HFF-Myc (cell line): ENCODE data around the gene GPR37.

ENCODE experiments used
- DNase-seq: peaks from one replicate; pipeline ENCODE4 v3.0.0-alpha.2; 2011; ENCODE audit warnings: low read depth; ENCODE audit errors: extremely low read depth
- H3K4me3 ChIP-seq: replicated peaks from 2 replicates; pipeline ENCODE4 v1.5.1; 2011; ENCODE audit warnings: low read depth, mild to moderate bottlenecking, control low read depth, low read length
- CTCF ChIP-seq: IDR thresholded peaks from 2 replicates; pipeline ENCODE4 v1.5.1; 2012; ENCODE audit warnings: mild to moderate bottlenecking, low read depth, low read length, control low read depth; ENCODE audit errors: missing control alignments

Gene GPR37

DNA sequence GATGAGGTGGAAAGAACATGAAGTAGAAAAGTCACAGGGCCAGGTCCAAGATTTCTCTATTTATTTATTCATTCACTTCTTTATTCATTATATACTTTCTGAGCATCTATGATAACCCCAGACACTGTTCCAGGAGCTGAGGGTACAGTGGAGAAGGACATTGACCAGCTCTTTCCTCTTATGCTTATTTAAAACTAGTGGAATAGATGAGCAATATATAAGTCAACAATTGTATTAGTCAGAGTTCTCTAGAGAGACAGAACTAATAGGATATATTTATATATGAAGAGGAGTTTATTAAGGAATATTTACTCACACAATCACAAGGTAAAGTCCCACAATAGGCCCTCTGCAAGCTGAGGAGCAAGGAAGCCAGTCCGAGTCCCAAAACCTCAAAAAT lies 15.0 kb upstream of the GPR37 start:
- DNase-seq, result no peak
- no peak overlapping the region for H3K4me3 ChIP-seq
- TF ChIP-seq CTCF, result no peak

DNA sequence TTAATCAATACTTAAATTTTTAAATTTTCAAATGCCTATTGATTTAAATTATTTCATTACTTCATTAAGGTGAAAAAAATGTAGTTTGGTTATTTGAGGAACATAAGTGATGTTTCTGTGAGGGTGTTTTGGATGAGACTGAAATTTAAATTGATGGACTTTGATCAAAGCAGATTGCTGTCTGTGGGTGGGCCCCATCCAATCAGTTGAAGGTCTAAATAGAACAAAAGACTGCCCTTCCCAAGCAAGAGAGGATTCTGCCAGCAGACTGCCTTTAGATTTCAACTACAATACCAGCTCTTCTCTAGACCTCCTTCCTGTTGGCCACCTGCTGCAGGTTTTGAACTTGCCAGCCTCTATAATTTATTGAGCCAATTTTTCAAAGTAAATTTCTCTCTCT lies 14.5 kb upstream of the GPR37 start:
- no peak for TF ChIP-seq CTCF
- DNase-seq, result no peak
- H3K4me3 ChIP-seq, result no peak overlapping the region

- TF ChIP-seq CTCF, result no peak
- no peak for DNase-seq
- H3K4me3 ChIP-seq, result no peak overlapping the region
Measured at GRCh38 chr7:124779620-124780019, 14.0 kb upstream of the GPR37 start.

DNA sequence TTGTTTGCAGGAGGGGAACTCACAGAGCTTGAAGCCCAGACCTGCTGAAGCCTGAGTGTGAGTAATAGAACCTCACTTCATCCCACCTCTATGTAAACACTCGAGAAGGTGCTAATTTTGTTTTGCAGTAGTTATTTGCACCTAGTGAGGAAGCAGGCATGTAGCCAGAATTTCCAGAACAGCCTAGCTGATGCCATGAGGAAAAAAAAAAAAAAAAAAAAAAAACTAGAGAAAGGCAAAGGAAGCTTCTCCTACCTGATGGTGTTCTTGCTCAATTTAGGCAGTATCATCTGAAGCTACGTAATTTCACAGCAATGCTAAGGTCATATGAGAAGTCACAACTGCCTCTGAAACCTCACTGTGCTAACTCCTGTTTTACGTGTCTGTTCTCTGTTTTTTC lies 13.6 kb upstream of the GPR37 start:
- H3K4me3 ChIP-seq, result no peak overlapping the region
- no peak for DNase-seq
- TF ChIP-seq CTCF, result no peak

DNA sequence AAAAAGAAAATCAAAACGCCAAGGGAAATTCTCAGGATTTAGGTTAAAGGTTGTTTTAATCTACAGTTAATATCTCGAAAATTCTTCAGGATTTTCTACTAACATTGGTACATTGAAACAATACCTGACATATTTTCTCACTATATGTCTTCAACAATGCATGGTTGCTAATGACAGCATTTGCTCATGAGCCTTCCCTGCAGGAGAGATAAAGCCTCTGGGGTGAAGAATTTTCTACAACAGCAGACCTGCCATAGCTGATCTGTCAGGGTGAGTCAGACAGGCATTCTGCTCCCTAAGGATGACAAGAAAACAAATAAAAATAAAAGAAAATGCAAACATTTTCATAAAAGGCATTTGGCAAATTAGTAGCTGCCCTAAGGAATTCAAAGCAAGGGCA lies 11.7 kb upstream of the GPR37 start:
- no peak for TF ChIP-seq CTCF
- no peak for DNase-seq
- no peak overlapping the region for H3K4me3 ChIP-seq

DNA sequence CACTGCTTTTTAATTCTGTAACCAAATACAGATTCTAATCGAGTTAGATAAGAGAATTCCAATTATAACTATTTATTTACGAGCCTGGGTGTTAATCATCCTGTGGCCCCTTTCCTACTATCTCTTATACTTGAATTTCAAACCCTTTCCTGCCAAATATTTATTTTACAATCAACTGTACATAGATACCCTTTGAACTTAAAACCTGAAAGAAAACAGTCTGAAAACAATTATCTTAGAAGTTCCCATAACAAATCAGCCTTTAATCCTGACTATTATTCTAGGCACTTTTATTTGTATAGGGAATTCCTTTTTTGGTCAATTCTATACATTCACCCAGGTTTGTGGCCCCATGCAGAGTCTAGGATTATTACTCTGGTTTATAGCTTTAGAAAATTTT lies 10.6 kb upstream of the GPR37 start:
- TF ChIP-seq CTCF, result no peak
- no peak for DNase-seq

GRCh38 chr7:124775422-124775821 lies 9.8 kb upstream of the GPR37 start:
- no peak for TF ChIP-seq CTCF
- H3K4me3 ChIP-seq, result no peak overlapping the region
- DNase-seq, result no peak

More for the DNA sequence above, 10.6 kb upstream of the GPR37 start:
- H3K4me3 ChIP-seq, result no peak overlapping the region
